ENCODE measurements around the gene RUBCNL. TPM values are rescaled to one million over a fixed set of nuclear protein-coding genes. Genes with fewer than 3 reads are reported as not detected.

Gene RUBCNL
- total and polyA plus RNA-seq, 2 of the 8 experiments (the other 6 are each of a cell fraction or from before 2014, with no cell fraction given): 2.6 to 4.9 TPM

GRCh38 chr13:46387064-46387851 lies at the start of gene RUBCNL (continued):
- TF ChIP-seq KDM4A (IDR thresholded peaks at IDR 0.05; ENCODE audit: low read depth, low read length, severe bottlenecking): peak; percentile 81
- TF ChIP-seq CHD2 (IDR thresholded peaks at IDR 0.05; ENCODE audit: low read length): no peak
- TF ChIP-seq FOSL1 (IDR thresholded peaks at IDR 0.05; ENCODE audit: insufficient read depth, low read depth, low read length): no peak
- no peak for TF ChIP-seq SRF (IDR thresholded peaks at IDR 0.05; ENCODE audit: low read depth, low read length)
- TF ChIP-seq RFX5 (IDR thresholded peaks at IDR 0.05; ENCODE audit: borderline replicate concordance, low read depth, low read length): no peak
- TF ChIP-seq TCF12 (IDR thresholded peaks at IDR 0.05; ENCODE audit: low read depth, low read length): no peak
- no peak for TF ChIP-seq POLR2A (IDR thresholded peaks at IDR 0.05; ENCODE audit: control extremely low read depth in 1 of 2, low read depth in 2 of 2, low read length in 2 of 2)
- TF ChIP-seq PHF8 (conservative IDR thresholded peaks at IDR 0.05; ENCODE audit: low read depth, low read length): no peak
- TF ChIP-seq NRF1 (IDR thresholded peaks at IDR 0.05; ENCODE audit: low read depth, low read length): no peak
- TF ChIP-seq YY1 (IDR thresholded peaks at IDR 0.05; ENCODE audit: low read depth, low read length): no peak
- peak; percentile 54 for TF ChIP-seq MAX (IDR thresholded peaks at IDR 0.05)
- TF ChIP-seq SIX5 (IDR thresholded peaks at IDR 0.05; ENCODE audit: low read depth, low read length): no peak
- peak; percentile 52 for TF ChIP-seq SAP30 (IDR thresholded peaks at IDR 0.05; ENCODE audit: insufficient read depth, insufficient replicate concordance, low read length)
- 0 out of 4 replicates have a peak, but pooled peaks of 1 of the 2 experiments have one; percentile 0 for TF ChIP-seq RAD21 (IDR thresholded peaks at IDR 0.05 in 1 of 2, conservative IDR thresholded peaks at IDR 0.05 in 1 of 2; ENCODE audit: low read depth in 2 of 2, low read length in 2 of 2)
- peak; percentile 51; the same call in 1 of the 2 replicates for TF ChIP-seq SUZ12 (IDR thresholded peaks at IDR 0.05; ENCODE audit: low read length)
- TF ChIP-seq CBX5 (IDR thresholded peaks at IDR 0.05; ENCODE audit: low read depth, low read length): no peak
- TF ChIP-seq TAF1 (IDR thresholded peaks at IDR 0.05; ENCODE audit: low read depth, low read length): peak; percentile 32; the same call in 1 of the 2 replicates
- no peak for TF ChIP-seq HDAC2 (IDR thresholded peaks at IDR 0.05; ENCODE audit: borderline replicate concordance in 1 of 2, low read depth in 2 of 2, low read length in 2 of 2)
- TF ChIP-seq EP300 (IDR thresholded peaks at IDR 0.05; ENCODE audit: borderline replicate concordance in 1 of 2, low read depth in 2 of 2, low read length in 2 of 2): peak in 1 of 2 experiments; percentile 26; a peak in 1 of 3 replicates
- TF ChIP-seq ASH2L (IDR thresholded peaks at IDR 0.05; ENCODE audit: low read length): peak; percentile 68

Measured in H1 (cell line).